Measurements from ENCODE around the gene ELP6.
A peak's percentile ranks its signal among the peaks of the same experiment; 100 is the strongest.
"Not testable (repeated sequence)": the region's sequence is repeated elsewhere in the genome, so short reads cannot be mapped to it uniquely, and the experiment has no call there.

ELP6 gene

DNA sequence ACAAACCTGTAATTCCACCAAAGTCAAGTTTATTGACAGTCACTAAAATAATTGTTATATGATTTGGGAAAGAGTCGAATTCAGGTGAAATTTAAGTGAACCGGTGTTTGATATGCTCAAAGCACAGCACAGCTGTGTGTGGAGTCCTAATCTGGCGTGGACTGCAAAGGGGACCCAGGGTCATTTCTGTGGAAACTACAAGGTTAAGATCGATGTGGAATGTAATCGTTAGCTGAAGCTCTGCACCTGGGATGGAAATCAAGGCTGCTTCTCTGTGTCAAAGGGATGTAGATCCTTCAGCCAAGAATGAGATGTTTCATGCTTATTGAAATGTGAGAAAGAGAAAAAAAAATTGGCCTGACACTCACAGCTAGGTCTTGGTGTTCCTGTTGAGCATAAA, 1.6 kb upstream of the ELP6 start:
- no peak overlapping the region for H3K4me3 ChIP-seq (ENCODE audit: low read depth, low read length)
- DNase-seq (ENCODE audit: low read depth), result no peak
- TF ChIP-seq CTCF (IDR thresholded peaks at IDR 0.05; ENCODE audit: low read depth, low read length, missing control alignments), result no peak

GRCh38 chr3:47512416-47513124, 942 bp downstream of the ELP6 start:
- peak overlapping the region; percentile 96 for H3K4me3 ChIP-seq (ENCODE audit: low read depth, low read length)
- no peak for TF ChIP-seq CTCF (IDR thresholded peaks at IDR 0.05; ENCODE audit: low read depth, low read length, missing control alignments)
- DNase-seq (ENCODE audit: low read depth), result no peak

DNA sequence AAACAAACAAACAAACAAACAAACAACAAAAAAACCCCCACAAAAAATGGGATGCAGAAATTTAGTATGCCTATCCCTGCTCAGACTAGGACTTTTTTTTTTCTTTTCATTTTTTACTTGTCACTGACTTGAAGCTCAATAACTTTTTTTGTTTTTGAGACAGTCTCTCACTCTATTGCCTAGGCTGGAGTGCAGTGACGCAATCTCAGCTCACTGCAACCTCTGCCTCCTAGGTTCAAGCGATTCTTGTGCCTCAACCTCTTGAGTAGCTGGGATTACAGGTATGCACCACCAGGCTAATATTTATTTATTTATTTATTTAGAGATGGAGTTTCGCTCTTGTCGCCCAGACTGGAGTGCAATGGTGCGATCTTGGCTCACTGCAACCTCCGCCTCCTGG, 8.2 kb downstream of the ELP6 start:
- not testable (repeated sequence) for DNase-seq (ENCODE audit: low read depth); H3K4me3 ChIP-seq (ENCODE audit: low read depth, low read length)

DNA sequence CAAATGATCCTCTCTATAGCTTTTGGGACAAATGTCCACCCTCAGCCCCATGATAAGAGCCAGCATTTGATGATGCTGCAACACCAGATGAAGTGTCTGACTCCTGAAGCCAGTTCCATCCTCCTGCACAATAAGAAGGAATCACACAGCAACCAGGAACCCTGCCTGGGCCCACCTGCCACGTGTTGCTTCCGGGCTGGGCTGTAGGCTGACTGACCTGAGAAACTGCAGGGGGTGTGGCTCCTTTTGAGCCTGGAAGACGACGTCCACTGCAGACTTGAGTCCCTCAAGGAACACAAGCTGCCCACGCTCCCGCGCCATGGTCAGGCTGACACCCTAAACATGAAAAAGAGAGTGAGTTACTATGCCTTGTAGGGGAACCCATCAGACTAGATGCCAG, 9.4 kb downstream of the ELP6 start:
- no peak overlapping the region for H3K4me3 ChIP-seq (ENCODE audit: low read depth, low read length)
- TF ChIP-seq CTCF (IDR thresholded peaks at IDR 0.05; ENCODE audit: low read depth, low read length, missing control alignments), result no peak
- no peak for DNase-seq (ENCODE audit: low read depth)

DNA sequence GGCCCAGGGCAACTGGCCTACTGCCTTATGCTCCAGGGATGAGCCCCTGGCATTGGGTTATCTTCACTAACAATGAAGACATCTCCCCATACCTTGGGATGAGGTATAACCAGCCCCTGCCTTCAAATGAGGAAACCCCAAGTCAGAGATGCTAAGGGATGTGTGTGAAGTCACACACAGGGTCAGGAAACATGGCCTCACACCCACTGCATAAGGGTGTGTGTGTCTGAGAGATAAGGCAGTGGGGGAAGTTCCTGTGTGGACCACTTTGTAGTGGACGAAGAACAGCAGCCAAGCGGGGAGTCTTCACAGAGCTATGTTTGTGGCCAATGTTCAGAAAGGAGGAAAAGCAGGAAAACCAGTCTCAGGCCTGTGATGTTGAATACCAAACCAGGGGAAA, 10.5 kb downstream of the ELP6 start:
- DNase-seq (ENCODE audit: low read depth), result no peak
- TF ChIP-seq CTCF (IDR thresholded peaks at IDR 0.05; ENCODE audit: low read depth, low read length, missing control alignments), result no peak
- H3K4me3 ChIP-seq (ENCODE audit: low read depth, low read length), result no peak overlapping the region

- no peak for TF ChIP-seq CTCF (IDR thresholded peaks at IDR 0.05; ENCODE audit: low read depth, low read length, missing control alignments)
- DNase-seq (ENCODE audit: low read depth), result no peak
- H3K4me3 ChIP-seq (ENCODE audit: low read depth, low read length), result no peak overlapping the region
These were observed 16.6 kb downstream of the ELP6 start for GRCh38 chr3:47496892-47497291.

DNA sequence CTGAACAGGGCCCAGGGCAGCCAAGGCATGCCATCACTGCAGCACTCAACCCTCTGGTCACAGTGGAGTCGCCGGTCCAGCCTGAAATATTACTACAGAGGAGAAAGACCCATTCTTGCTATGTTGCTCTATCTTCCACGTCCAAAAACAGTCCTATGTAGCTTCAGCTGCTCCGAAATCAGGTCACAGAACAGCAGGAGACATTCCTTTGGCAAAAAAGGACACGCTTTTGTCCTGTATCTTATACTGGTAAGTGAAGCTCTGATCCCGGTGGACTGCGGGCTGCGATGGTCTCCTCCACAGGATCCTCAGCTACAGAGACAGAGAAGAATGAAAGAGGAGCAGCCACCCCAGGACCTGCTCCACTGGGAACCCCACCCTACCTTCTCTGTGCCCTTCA, 17.6 kb downstream of the ELP6 start:
- no peak overlapping the region for H3K4me3 ChIP-seq (ENCODE audit: low read depth, low read length)
- no peak for DNase-seq (ENCODE audit: low read depth)
- TF ChIP-seq CTCF (IDR thresholded peaks at IDR 0.05; ENCODE audit: low read depth, low read length, missing control alignments), result no peak

All from GM12864 (cell line).